ENCODE measurements around the gene ARID1B.

DNA sequence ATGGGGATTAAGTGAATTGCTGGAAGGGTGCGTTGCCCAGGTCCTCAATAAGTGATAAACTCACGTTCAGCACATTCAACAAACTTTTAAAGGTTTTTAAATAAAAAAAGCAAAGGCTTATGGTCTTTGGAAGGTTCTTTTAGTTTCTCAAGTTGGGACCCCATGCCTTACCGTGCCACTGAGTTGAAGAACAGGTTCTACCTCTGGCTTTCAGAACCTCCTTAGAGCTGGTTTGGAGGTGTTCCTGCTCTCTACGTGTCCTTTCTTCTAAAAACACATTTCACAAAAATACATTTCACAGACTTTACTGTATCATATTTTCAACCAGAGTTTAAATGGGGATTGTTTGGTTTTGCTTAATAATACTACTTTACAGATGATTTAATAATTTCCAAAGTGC lies 29.0 kb downstream of the ARID1B start:
- TF ChIP-seq, protein P1, sequence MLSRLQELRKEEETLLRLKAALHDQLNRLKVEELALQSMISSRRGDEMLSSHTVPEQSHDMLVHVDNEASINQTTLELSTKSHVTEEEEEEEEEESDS (CRISPR knock-in tag; IDR thresholded peaks at IDR 0.05) = no peak
- no peak for TF ChIP-seq ZNF263 (CRISPR knock-in tag; IDR thresholded peaks at IDR 0.05; ENCODE audit: borderline replicate concordance)
